A673 (cell line): Measurements from ENCODE around the gene PCDHGA7.

Source experiments
- CTCF ChIP-seq: fragments of 300-800, 200-600 bp; sonication (generic); conservative IDR thresholded peaks from 2 replicates; pipeline ENCODE4 v1.5.1; 2017; ENCODE audit warnings: low read depth, mild to moderate bottlenecking, antibody characterized with exemption, low read length, moderate library complexity, mixed read lengths
- EZH2 ChIP-seq: fragments of 200-600 bp; sonication (generic); IDR thresholded peaks from 2 replicates; pipeline ENCODE4 v1.6.1; 2017; ENCODE audit warnings: borderline replicate concordance, low read depth, mild to moderate bottlenecking, mixed read lengths, antibody characterized with exemption, low read length; ENCODE audit not compliant: poor library complexity, severe bottlenecking

GRCh38 chr5:141398608-141399007, 16.1 kb downstream of the PCDHGA7 start:
- TF ChIP-seq CTCF: no peak
- TF ChIP-seq EZH2: no peak
